SK-N-SH (cell line): ENCODE measurements around the gene TFAP2C. TPM values are rescaled to one million over a fixed set of nuclear protein-coding genes. Genes with fewer than 3 reads are reported as not detected.

ENCODE experiments used
- CTCF ChIA-PET: fragments of 300-600, 350-600 bp; formaldehyde crosslinking; extraction: SDS; loops from one replicate; lab custom pipeline; 2021; lab: Yijun Ruan, JAX
- POLR2A ChIA-PET: fragments of 350-600 bp; sonication (Branson Sonifier 250); formaldehyde crosslinking; extraction: SDS; loops from one replicate; lab custom pipeline; 2020; ENCODE audit warnings: antibody characterized with exemption, inconsistent platforms; lab: Yijun Ruan, JAX
- DNase-seq: peaks from one replicate; pipeline ENCODE4 v3.0.0; 2012
- H2AFZ ChIP-seq: fragments of 200-600 bp; sonication (generic); 2 replicates; pipeline ENCODE4 v1.8.1; 2016; ENCODE audit warnings: antibody characterized with exemption, mild to moderate bottlenecking, low read depth
- H3F3A ChIP-seq: fragments of 200-600 bp; sonication (generic); replicated peaks from 2 replicates; pipeline ENCODE3; 2016; ENCODE audit warnings: antibody characterized with exemption, mild to moderate bottlenecking; ENCODE audit not compliant: insufficient read depth
- H3K27ac ChIP-seq, 2 experiments: fragments of 200-500 bp in 1 of 2; fragments of 200-600 bp in 1 of 2; sonication (Bioruptor generic) in 1 of 2; sonication (generic), shearing (Covaris generic) in 1 of 2; 2 replicates each; pipeline versions ENCODE4 v1.5.1 to v1.6.1; 2014 to 2016; ENCODE audit warnings: low read depth in 2 of 2, inconsistent platforms in 1 of 2, low read length in 1 of 2, mild to moderate bottlenecking in 1 of 2, mixed read lengths in 1 of 2
- H3K27me3 ChIP-seq: fragments of 200-600 bp; sonication (generic), shearing (Covaris generic); 2 replicates; pipeline ENCODE4 v1.6.1; 2016; ENCODE audit warnings: mixed run types; ENCODE audit not compliant: insufficient read depth
- H3K36me3 ChIP-seq, 2 experiments: fragments of 200-500 bp in 1 of 2; fragments of 200-600 bp in 1 of 2; sonication (Bioruptor generic) in 1 of 2; sonication (generic) in 1 of 2; replicated peaks in 1 of 2; 2 replicates each; pipeline versions ENCODE3 to v1.5.1; 2014 to 2016; ENCODE audit warnings: low read length in 1 of 2, mild to moderate bottlenecking in 1 of 2; ENCODE audit not compliant: insufficient read depth in 2 of 2, control insufficient read depth in 1 of 2
- H3K4me1 ChIP-seq, 2 experiments: fragments of 200-500 bp in 1 of 2; fragments of 200-600 bp in 1 of 2; sonication (Bioruptor generic) in 1 of 2; sonication (generic), shearing (Covaris generic) in 1 of 2; 2 replicates each; pipeline versions ENCODE4 v1.5.1 to v1.6.1; 2014 to 2016; ENCODE audit warnings: low read depth in 1 of 2, low read length in 1 of 2, mixed run types in 1 of 2; ENCODE audit not compliant: insufficient read depth in 2 of 2, control insufficient read depth in 1 of 2
- H3K4me2 ChIP-seq: fragments of 200-600 bp; sonication (generic), shearing (Covaris generic); 2 replicates; pipeline ENCODE4 v1.6.1; 2017; ENCODE audit warnings: mixed run types
- H3K4me3 ChIP-seq, 2 experiments: fragments of 200-500 bp in 1 of 2; fragments of 200-600 bp in 1 of 2; sonication (Bioruptor generic) in 1 of 2; sonication (generic), shearing (Covaris generic) in 1 of 2; 2 replicates each; pipeline versions ENCODE4 v1.5.1 to v1.8.1; 2014 to 2016; ENCODE audit warnings: low read depth in 2 of 2, inconsistent platforms in 1 of 2, low read length in 1 of 2, mild to moderate bottlenecking in 1 of 2, mixed read lengths in 1 of 2, moderate library complexity in 1 of 2
- H3K79me2 ChIP-seq: fragments of 200-600 bp; sonication (generic); 2 replicates; pipeline ENCODE4 v1.8.1; 2017; ENCODE audit warnings: mild to moderate bottlenecking; ENCODE audit not compliant: insufficient read depth
- H3K9ac ChIP-seq: fragments of 200-600 bp; sonication (generic); 2 replicates; pipeline ENCODE4 v1.6.1; 2017; ENCODE audit warnings: mixed run types
- H3K9me2 ChIP-seq: fragments of 200-600 bp; sonication (generic); 2 replicates; pipeline ENCODE4 v1.6.1; 2017; ENCODE audit warnings: mixed run types
- H3K9me3 ChIP-seq: fragments of 200-600 bp; sonication (generic); 2 replicates; pipeline ENCODE4 v1.6.1; 2017; ENCODE audit warnings: mixed run types, mild to moderate bottlenecking, moderate library complexity
- H4K20me1 ChIP-seq: fragments of 200-600 bp; sonication (generic); 2 replicates; pipeline ENCODE4 v1.6.1; 2017; ENCODE audit warnings: mild to moderate bottlenecking, mixed run types; ENCODE audit not compliant: insufficient read depth
- ELF1 ChIP-seq: IDR thresholded peaks from 2 replicates; pipeline ENCODE4 v1.4.0; 2012
- FOSL2 ChIP-seq: IDR thresholded peaks from 2 replicates; pipeline ENCODE4 v1.4.0; 2012; ENCODE audit warnings: low read depth, mild to moderate bottlenecking, moderate library complexity, borderline replicate concordance
- GABPA ChIP-seq: IDR thresholded peaks from 2 replicates; pipeline ENCODE4 v1.4.0; 2012; ENCODE audit warnings: low read depth, mild to moderate bottlenecking
- GATA2 ChIP-seq: sonication (generic); formaldehyde crosslinking; IDR thresholded peaks from 2 replicates; pipeline ENCODE4 v1.5.0; 2020; ENCODE audit warnings: mild to moderate bottlenecking, missing genetic modification reagents
- JUND ChIP-seq: IDR thresholded peaks from 2 replicates; pipeline ENCODE4 v1.4.0; 2012
- MEF2A ChIP-seq: IDR thresholded peaks from 2 replicates; pipeline ENCODE4 v1.4.0; 2012; ENCODE audit warnings: low read depth, borderline replicate concordance
- MXI1 ChIP-seq: IDR thresholded peaks from 2 replicates; pipeline ENCODE4 v1.6.1; 2012; ENCODE audit warnings: mild to moderate bottlenecking, low read depth, low read length, improper control_type of control experiment
- NFIC ChIP-seq: IDR thresholded peaks from 2 replicates; pipeline ENCODE4 v1.4.0; 2012; ENCODE audit warnings: borderline replicate concordance
- PBX3 ChIP-seq: IDR thresholded peaks from 2 replicates; pipeline ENCODE4; 2012
- POLR2AphosphoS5 ChIP-seq: IDR thresholded peaks from 2 replicates; pipeline ENCODE4 v1.6.1; 2012; ENCODE audit warnings: low read depth, low read length
- RAD21 ChIP-seq: IDR thresholded peaks from 2 replicates; pipeline ENCODE4 v1.6.1; 2012; ENCODE audit warnings: mild to moderate bottlenecking, low read length
- RCOR1 ChIP-seq: fragments of 150-350 bp; IDR thresholded peaks from 2 replicates; pipeline ENCODE4 v1.6.1; 2017; ENCODE audit warnings: antibody characterized with exemption, low read length
- RFX5 ChIP-seq: IDR thresholded peaks from 2 replicates; pipeline ENCODE4 v1.6.1; 2012; ENCODE audit warnings: mild to moderate bottlenecking, improper control_type of control experiment, low read length
- RXRA ChIP-seq: IDR thresholded peaks from 2 replicates; pipeline ENCODE4 v1.4.0; 2012; ENCODE audit warnings: low read depth, mild to moderate bottlenecking, borderline replicate concordance
- TEAD4 ChIP-seq: IDR thresholded peaks from 2 replicates; pipeline ENCODE4 v1.4.0; 2012; ENCODE audit warnings: mild to moderate bottlenecking, borderline replicate concordance; ENCODE audit not compliant: insufficient read depth
- YY1 ChIP-seq: IDR thresholded peaks from 2 replicates; pipeline ENCODE4 v1.4.0; 2012; ENCODE audit warnings: low read depth, mild to moderate bottlenecking
- WGBS: methylation state at CpG from one replicate; pipeline ENCODE4 v1.1.6; 2017; ENCODE audit warnings: low lambda C conversion rate; 5-methylcytosine and 5-hydroxymethylcytosine counted together
- polyA plus RNA-seq, 3 experiments: library from polyadenylated mRNA; depleted of rRNA; stranded (reverse); fragments of >200 nt; gene quantifications; 2 replicates each; pipeline ENCODE4 v1.2.3, GENCODE V29; 2012
- TF ChIP-seq, protein P1 (sequence below): IDR thresholded peaks from 2 replicates; pipeline ENCODE4 v1.4.0; 2012; ENCODE audit warnings: low read depth, borderline replicate concordance
- TF ChIP-seq, protein P2 (sequence below): IDR thresholded peaks from 2 replicates; pipeline ENCODE4 v1.6.1; 2012; ENCODE audit warnings: mild to moderate bottlenecking, low read depth, low read length, moderate library complexity
- TF ChIP-seq, protein P3 (sequence below): IDR thresholded peaks from 2 replicates; pipeline ENCODE4 v1.4.0; 2012; ENCODE audit warnings: low read depth, borderline replicate concordance

The TFAP2C gene
- polyA plus RNA-seq, 1 of the 3 experiments (the other 2 are of a cell fraction) = not detected

DNA sequence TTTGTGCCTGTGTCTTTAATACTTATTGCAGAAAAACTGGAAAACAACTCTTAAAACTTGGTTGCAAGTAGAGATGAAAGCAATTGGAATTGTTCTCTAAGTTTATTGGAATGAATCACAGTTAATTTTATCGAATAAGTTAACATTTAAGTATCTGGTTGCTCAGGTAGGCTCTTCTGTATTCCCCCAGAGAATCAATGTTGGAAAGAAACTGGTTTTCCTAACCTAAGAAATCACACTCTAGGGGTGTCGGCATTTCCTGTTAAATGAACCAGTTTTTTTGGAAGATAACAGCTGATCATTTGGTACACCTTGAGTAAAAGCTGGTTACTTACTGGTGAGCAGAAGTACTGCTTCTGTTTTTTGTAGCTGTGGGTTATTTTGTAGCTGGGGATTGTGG lies 5.2 kb downstream of the TFAP2C start:
- H2AFZ ChIP-seq = no peak overlapping the region
- no peaks in the 10 kb centered on the region for H3K9me3 ChIP-seq
- TF ChIP-seq NFIC = no peak
- TF ChIP-seq GABPA = no peak
- no peak for TF ChIP-seq PBX3
- TF ChIP-seq GATA2 (CRISPR knock-in tag) = no peak
- TF ChIP-seq, protein P1, sequence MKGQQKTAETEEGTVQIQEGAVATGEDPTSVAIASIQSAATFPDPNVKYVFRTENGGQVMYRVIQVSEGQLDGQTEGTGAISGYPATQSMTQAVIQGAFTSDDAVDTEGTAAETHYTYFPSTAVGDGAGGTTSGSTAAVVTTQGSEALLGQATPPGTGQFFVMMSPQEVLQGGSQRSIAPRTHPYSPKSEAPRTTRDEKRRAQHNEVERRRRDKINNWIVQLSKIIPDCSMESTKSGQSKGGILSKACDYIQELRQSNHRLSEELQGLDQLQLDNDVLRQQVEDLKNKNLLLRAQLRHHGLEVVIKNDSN = no peak
- no peak for TF ChIP-seq RXRA
- no peak for TF ChIP-seq RCOR1
- no peak for TF ChIP-seq JUND
- no peak for TF ChIP-seq MEF2A
- TF ChIP-seq FOSL2 = no peak
- no peak for TF ChIP-seq ELF1
- no peak for TF ChIP-seq TEAD4
- TF ChIP-seq RFX5 = no peak
- TF ChIP-seq MXI1 = no peak
- TF ChIP-seq RAD21 = no peak
- TF ChIP-seq, protein P2, sequence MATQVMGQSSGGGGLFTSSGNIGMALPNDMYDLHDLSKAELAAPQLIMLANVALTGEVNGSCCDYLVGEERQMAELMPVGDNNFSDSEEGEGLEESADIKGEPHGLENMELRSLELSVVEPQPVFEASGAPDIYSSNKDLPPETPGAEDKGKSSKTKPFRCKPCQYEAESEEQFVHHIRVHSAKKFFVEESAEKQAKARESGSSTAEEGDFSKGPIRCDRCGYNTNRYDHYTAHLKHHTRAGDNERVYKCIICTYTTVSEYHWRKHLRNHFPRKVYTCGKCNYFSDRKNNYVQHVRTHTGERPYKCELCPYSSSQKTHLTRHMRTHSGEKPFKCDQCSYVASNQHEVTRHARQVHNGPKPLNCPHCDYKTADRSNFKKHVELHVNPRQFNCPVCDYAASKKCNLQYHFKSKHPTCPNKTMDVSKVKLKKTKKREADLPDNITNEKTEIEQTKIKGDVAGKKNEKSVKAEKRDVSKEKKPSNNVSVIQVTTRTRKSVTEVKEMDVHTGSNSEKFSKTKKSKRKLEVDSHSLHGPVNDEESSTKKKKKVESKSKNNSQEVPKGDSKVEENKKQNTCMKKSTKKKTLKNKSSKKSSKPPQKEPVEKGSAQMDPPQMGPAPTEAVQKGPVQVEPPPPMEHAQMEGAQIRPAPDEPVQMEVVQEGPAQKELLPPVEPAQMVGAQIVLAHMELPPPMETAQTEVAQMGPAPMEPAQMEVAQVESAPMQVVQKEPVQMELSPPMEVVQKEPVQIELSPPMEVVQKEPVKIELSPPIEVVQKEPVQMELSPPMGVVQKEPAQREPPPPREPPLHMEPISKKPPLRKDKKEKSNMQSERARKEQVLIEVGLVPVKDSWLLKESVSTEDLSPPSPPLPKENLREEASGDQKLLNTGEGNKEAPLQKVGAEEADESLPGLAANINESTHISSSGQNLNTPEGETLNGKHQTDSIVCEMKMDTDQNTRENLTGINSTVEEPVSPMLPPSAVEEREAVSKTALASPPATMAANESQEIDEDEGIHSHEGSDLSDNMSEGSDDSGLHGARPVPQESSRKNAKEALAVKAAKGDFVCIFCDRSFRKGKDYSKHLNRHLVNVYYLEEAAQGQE = no peak
- no peak for TF ChIP-seq POLR2AphosphoS5
- TF ChIP-seq, protein P3, sequence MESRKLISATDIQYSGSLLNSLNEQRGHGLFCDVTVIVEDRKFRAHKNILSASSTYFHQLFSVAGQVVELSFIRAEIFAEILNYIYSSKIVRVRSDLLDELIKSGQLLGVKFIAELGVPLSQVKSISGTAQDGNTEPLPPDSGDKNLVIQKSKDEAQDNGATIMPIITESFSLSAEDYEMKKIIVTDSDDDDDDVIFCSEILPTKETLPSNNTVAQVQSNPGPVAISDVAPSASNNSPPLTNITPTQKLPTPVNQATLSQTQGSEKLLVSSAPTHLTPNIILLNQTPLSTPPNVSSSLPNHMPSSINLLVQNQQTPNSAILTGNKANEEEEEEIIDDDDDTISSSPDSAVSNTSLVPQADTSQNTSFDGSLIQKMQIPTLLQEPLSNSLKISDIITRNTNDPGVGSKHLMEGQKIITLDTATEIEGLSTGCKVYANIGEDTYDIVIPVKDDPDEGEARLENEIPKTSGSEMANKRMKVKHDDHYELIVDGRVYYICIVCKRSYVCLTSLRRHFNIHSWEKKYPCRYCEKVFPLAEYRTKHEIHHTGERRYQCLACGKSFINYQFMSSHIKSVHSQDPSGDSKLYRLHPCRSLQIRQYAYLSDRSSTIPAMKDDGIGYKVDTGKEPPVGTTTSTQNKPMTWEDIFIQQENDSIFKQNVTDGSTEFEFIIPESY = no peak
- no peak for TF ChIP-seq YY1
- 45% methylated on average over 2 of the region's 2 CpGs for whole genome bisulfite sequencing
- peaks cover 85% of the 10 kb centered on the region for H3K27me3 ChIP-seq
- H3K9me2 ChIP-seq = no peaks in the 10 kb centered on the region
- no peaks in the 10 kb centered on the region for H3K36me3 ChIP-seq
- H4K20me1 ChIP-seq = no peaks in the 10 kb centered on the region
- CTCF ChIA-PET = no interaction called here
- POLR2A ChIA-PET = no interaction called here
- H3K79me2 ChIP-seq = no peaks in the 10 kb centered on the region
- no peak overlapping the region for H3K9ac ChIP-seq
- no peaks in the 10 kb centered on the region for H3K4me1 ChIP-seq
- H3K4me3 ChIP-seq = no peak overlapping the region
- no peak for DNase-seq
- no peak overlapping the region for H3K27ac ChIP-seq
- no peak overlapping the region for H3K4me2 ChIP-seq
- no peaks in the 10 kb centered on the region for H3F3A ChIP-seq
